HepG2 (cell line): ENCODE measurements around the gene CXXC5. TPM values are rescaled to one million over a fixed set of nuclear protein-coding genes. Genes with fewer than 3 reads are reported as not detected.

Source experiments
- ATAC-seq: fragments of 200-7000 bp; cut with Tn5 transposase; 3 replicates; pipeline ENCODE4 v1.9.1; 2020; ENCODE audit warnings: mild to moderate bottlenecking, moderate library complexity
- BruUV-seq: library from RNA; stranded (reverse); fragments of 400-500 nt; replicated peaks from 2 replicates; lab custom pipeline; 2021; lab: Mats Ljungman, UMichigan
- CTCF ChIA-PET: fragments of 300-600 bp; formaldehyde crosslinking; extraction: SDS; loops from one replicate; lab custom pipeline; 2021; ENCODE audit warnings: low total read pairs, inconsistent platforms, low intra/inter-chr PET ratio; lab: Yijun Ruan, JAX
- POLR2A ChIA-PET: fragments of 350-600 bp; sonication (Branson Sonifier 250); formaldehyde crosslinking; loops from one replicate; lab custom pipeline; 2020; ENCODE audit warnings: antibody characterized with exemption, inconsistent platforms; lab: Yijun Ruan, JAX
- DNase-seq: peaks from one replicate; pipeline ENCODE4 v3.0.0-alpha.2; 2015; ENCODE audit warnings: low spot score
- FAIRE-seq: peaks from 3 replicates; lab custom pipeline; 2011; peaks lifted over from hg19 to GRCh38; lab: Jason Lieb, UNC
- H2AFZ ChIP-seq: one replicate; pipeline ENCODE4 v1.6.1; 2011; ENCODE audit warnings: low read length, inconsistent platforms
- H3K27ac ChIP-seq: fragments of 300-600 bp; 3 replicates; pipeline ENCODE4 v1.8.0; 2011; ENCODE audit warnings: mixed run types, mild to moderate bottlenecking, mixed read lengths, low read length, inconsistent platforms; ENCODE audit not compliant: insufficient read depth; ENCODE audit errors: extremely low read length
- H3K27me3 ChIP-seq, 2 experiments: fragments of 200-600 bp in 1 of 2; 2 replicates in 1 of 2; 3 replicates in 1 of 2; pipeline versions ENCODE4 v1.6.0 to v1.8.0; 2011; ENCODE audit warnings: low read length in 2 of 2, mild to moderate bottlenecking in 2 of 2, moderate library complexity in 2 of 2, inconsistent platforms in 1 of 2; ENCODE audit not compliant: insufficient read depth in 2 of 2, control insufficient read depth in 1 of 2
- H3K36me3 ChIP-seq, 2 experiments: fragments of 200-600 bp in 1 of 2; replicated peaks in 1 of 2; 2 replicates in 1 of 2; 3 replicates in 1 of 2; pipeline versions ENCODE4 v1.5.1 to v1.8.0; 2011; ENCODE audit warnings: low read length in 2 of 2, inconsistent platforms in 1 of 2; ENCODE audit not compliant: insufficient read depth in 2 of 2, control insufficient read depth in 1 of 2
- H3K4me1 ChIP-seq: 2 replicates; pipeline ENCODE4 v1.5.1; 2012; ENCODE audit warnings: low read length, inconsistent platforms; ENCODE audit not compliant: insufficient read depth
- H3K4me2 ChIP-seq: 2 replicates; pipeline ENCODE4 v1.6.0; 2011; ENCODE audit warnings: low read depth, low read length, inconsistent platforms
- H3K4me3 ChIP-seq, 3 experiments: fragments of 200-600 bp in 1 of 3; sonication (generic), shearing (Covaris generic) in 1 of 3; replicated peaks in 1 of 3; 2 replicates each; pipeline ENCODE4 v1.5.1; 2011 to 2016; ENCODE audit warnings: low read length in 3 of 3, inconsistent platforms in 2 of 3, low read depth in 2 of 3, mild to moderate bottlenecking in 2 of 3, control low read depth in 1 of 3, mixed read lengths in 1 of 3; ENCODE audit not compliant: insufficient read depth in 1 of 3
- H3K79me2 ChIP-seq: one replicate; pipeline ENCODE4 v1.6.1; 2011; ENCODE audit warnings: low read length, inconsistent platforms; ENCODE audit not compliant: insufficient read depth
- H3K9ac ChIP-seq: 2 replicates; pipeline ENCODE4 v1.6.0; 2011; ENCODE audit warnings: mild to moderate bottlenecking, low read depth, low read length, inconsistent platforms; ENCODE audit not compliant: insufficient read depth
- H3K9me3 ChIP-seq: 2 replicates; pipeline ENCODE4 v1.5.1; 2012; ENCODE audit warnings: mild to moderate bottlenecking, low read length
- H4K20me1 ChIP-seq: 2 replicates; pipeline ENCODE4 v1.6.0; 2011; ENCODE audit warnings: inconsistent platforms, mild to moderate bottlenecking, low read length, moderate library complexity; ENCODE audit not compliant: insufficient read depth
- AGO2 ChIP-seq: fragments of 200-400 bp; formaldehyde crosslinking; optimal IDR thresholded peaks from 2 replicates; pipeline ENCODE3; 2017; ENCODE audit warnings: mild to moderate bottlenecking, low read depth, low read length, moderate library complexity
- KLF15 ChIP-seq: sonication (generic); formaldehyde crosslinking; IDR thresholded peaks from 2 replicates; pipeline ENCODE4 v1.8.1; 2023; ENCODE audit warnings: borderline replicate concordance, mild to moderate bottlenecking, inconsistent platforms, missing genetic modification reagents, mixed read lengths
- RBM22 ChIP-seq: fragments of 200-400 bp; formaldehyde crosslinking; optimal IDR thresholded peaks from 2 replicates; pipeline ENCODE3; 2017; ENCODE audit warnings: mild to moderate bottlenecking, low read length, moderate library complexity
- RELA ChIP-seq: sonication (generic); formaldehyde crosslinking; IDR thresholded peaks from 2 replicates; pipeline ENCODE4 v1.4.0; 2020; ENCODE audit warnings: missing genetic modification reagents
- WGBS: methylation state at CpG from one replicate; pipeline ENCODE4 v1.1.6; 2017; ENCODE audit warnings: low lambda C conversion rate; 5-methylcytosine and 5-hydroxymethylcytosine counted together
- in situ Hi-C: cut with HindIII; loops from 2 replicates; pipeline ENCODE4 v1.10.0; 2017; ENCODE audit warnings: low pct_unique_long_range_greater_than_20kb; ENCODE audit not compliant: extremely low pct_ligation_motif_present
- intact Hi-C: fragments of 100-400 bp; cut with micrococcal nuclease; formaldehyde crosslinking; loops from one replicate; pipeline ENCODE4 v1.10.0; 2022; ENCODE audit not compliant: unreplicated experiment
- polyA plus RNA-seq, 8 experiments: library from polyadenylated mRNA; depleted of rRNA in 3 of 8; stranded (reverse) in 7 of 8; unstranded in 1 of 8; fragments of >200 nt; fragmentation: Illumina TruSeq in 4 of 8; extraction: Trizol in 4 of 8; gene quantifications; 2 replicates each; pipeline versions ENCODE4 v1.2.1 to v1.2.3, GENCODE V29; 2011 to 2016; ENCODE audit warnings: low read depth in 4 of 8, missing spikeins in 1 of 8, mixed read lengths in 1 of 8; ENCODE audit not compliant: insufficient read depth in 1 of 8
- total RNA-seq, 5 experiments: library from RNA; depleted of rRNA; stranded (reverse); fragments of >200 nt; fragmentation: Illumina TruSeq; extraction: Trizol; gene quantifications; 2 replicates each; pipeline ENCODE4 v1.2.3, GENCODE V29; 2016; ENCODE audit warnings: low read depth in 1 of 5
- TF ChIP-seq, protein P1 (sequence below): sonication (generic); formaldehyde crosslinking; IDR thresholded peaks from 2 replicates; pipeline ENCODE4 v1.5.1; 2020; ENCODE audit warnings: missing genetic modification reagents, mild to moderate bottlenecking, borderline replicate concordance

CXXC5 gene
- total and polyA plus RNA-seq, 2 of the 13 experiments (the other 11 are each of a cell fraction or from before 2014, with no cell fraction given): 32.3 to 33.0 TPM

DNA sequence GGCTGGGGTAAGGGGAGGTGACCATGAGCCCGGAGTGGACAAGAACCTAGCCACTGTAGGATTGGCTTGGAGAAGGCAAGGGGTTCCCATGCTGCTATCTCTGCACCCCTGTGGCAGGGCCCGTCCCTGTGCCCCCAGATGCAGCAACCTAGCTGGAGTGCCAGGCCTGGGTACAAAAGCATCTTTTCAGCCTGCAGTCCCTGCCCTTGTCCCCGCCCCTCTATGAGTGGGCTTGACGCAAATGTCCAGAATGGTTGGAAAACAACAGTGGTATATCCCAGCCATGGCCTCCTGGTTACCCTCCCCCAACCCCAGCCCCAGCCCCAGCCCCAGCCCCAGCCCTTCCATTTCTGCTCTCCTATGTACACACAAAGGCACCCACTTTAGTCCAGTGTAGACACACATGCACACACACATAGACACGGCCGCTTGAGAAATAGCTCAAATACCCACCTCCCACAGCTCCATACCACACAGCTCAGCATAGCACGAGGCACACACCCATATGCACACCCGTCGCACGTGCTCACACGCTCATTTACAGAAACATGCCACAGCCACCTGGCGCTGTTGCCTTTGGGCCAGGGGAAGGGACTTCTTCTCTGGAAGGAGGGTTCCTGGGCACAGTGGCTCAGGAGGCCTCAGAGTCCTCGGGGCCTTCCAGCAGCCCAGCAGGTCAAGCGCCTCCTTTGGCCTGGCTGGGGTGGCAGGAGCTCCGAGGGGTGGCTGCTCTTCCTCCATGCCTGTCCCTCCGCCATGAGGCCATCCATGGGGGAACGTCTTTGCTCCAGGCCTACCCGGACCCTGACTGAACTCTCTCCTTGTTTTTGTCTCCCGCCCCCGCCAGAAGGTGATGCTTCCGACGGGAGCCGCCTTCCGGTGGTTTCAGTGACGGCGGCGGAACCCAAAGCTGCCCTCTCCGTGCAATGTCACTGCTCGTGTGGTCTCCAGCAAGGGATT lies 34.1 kb downstream of the CXXC5 start:
- Histone ChIP-seq H2AFZ (no peak overlapping the region), H4K20me1 (peaks cover 15% of the 10 kb centered on the region), H3K27ac (no peak overlapping the region), H3K4me2 (no peak overlapping the region), H3K79me2 (peaks cover 6% of the 10 kb centered on the region), H3K9ac (no peak overlapping the region), H3K36me3 (peaks cover 18 to 49% of the 10 kb centered on the region in 2 experiments; a peak in 4 of 5 replicates)
- no peak for FAIRE-seq
- BruUV-seq: no TSS peak
- POLR2A ChIA-PET: no interaction called here
- intact Hi-C loops: no loop called here
- TF ChIP-seq, protein P1, sequence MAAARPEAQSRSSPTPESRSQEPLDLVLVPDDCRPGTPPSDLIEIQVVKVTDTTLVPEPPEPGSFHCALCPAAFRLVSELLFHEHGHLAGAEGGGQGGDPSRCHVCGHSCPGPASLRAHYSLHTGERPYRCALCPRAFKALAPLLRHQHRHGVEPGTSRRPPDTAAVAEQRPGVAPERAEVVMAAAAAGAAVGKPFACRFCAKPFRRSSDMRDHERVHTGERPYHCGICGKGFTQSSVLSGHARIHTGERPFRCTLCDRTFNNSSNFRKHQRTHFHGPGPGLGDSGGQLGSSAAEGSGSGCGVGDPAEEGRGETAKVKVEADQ (CRISPR knock-in tag): no peak
- TF ChIP-seq AGO2 (peak; percentile 56), RELA (CRISPR knock-in tag) (no peak), KLF15 (CRISPR knock-in tag) (no peak), RBM22 (peak; percentile 61)
- TF ChIP-seq, all 625 proteins: peak for 2
- Histone ChIP-seq H3K9me3 (no peaks in the 10 kb centered on the region), H3K27me3 (no peaks in the 10 kb centered on the region), H3K4me3 (no peak overlapping the region), H3K4me1 (peaks cover 37% of the 10 kb centered on the region)
- in situ Hi-C loops: no loop called here
- 97% methylated on average over 26 of the region's 29 CpGs for WGBS
- ATAC-seq (no peak), DNase-seq (no peak)
- CTCF ChIA-PET: no interaction called here
